ENCODE data around the gene KCTD16.

Gene KCTD16

DNA sequence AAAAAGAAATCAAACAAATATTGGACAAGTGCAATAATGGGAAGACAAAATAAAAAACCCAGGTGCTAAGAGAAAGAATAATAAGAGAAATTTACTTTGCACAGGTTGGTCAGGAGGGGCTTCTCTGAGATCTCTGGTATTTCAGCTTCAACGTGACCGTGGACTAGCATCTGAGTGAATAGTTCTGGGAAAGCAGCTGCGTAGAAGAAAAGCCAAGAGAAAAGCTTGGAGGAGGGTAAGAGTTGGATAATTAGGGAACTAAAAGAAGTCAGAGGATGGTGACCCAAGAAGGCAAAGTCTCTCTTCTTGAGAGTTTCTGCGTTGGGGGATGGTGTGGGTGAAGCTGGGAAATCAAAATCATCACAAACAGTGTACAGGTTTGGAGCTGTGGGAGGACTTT, 41.8 kb upstream of the KCTD16 start:
- TF ChIP-seq, protein P1, sequence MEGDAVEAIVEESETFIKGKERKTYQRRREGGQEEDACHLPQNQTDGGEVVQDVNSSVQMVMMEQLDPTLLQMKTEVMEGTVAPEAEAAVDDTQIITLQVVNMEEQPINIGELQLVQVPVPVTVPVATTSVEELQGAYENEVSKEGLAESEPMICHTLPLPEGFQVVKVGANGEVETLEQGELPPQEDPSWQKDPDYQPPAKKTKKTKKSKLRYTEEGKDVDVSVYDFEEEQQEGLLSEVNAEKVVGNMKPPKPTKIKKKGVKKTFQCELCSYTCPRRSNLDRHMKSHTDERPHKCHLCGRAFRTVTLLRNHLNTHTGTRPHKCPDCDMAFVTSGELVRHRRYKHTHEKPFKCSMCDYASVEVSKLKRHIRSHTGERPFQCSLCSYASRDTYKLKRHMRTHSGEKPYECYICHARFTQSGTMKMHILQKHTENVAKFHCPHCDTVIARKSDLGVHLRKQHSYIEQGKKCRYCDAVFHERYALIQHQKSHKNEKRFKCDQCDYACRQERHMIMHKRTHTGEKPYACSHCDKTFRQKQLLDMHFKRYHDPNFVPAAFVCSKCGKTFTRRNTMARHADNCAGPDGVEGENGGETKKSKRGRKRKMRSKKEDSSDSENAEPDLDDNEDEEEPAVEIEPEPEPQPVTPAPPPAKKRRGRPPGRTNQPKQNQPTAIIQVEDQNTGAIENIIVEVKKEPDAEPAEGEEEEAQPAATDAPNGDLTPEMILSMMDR (IDR thresholded peaks at IDR 0.05; ENCODE audit: low read depth, low read length): no peak
- H3K4me3 ChIP-seq (replicated peaks in 1 of 2; ENCODE audit: low read depth in 2 of 2, low read length in 2 of 2): no peak overlapping the region
- DNase-seq (ENCODE audit: low read depth in 2 of 2): no peak

DNA sequence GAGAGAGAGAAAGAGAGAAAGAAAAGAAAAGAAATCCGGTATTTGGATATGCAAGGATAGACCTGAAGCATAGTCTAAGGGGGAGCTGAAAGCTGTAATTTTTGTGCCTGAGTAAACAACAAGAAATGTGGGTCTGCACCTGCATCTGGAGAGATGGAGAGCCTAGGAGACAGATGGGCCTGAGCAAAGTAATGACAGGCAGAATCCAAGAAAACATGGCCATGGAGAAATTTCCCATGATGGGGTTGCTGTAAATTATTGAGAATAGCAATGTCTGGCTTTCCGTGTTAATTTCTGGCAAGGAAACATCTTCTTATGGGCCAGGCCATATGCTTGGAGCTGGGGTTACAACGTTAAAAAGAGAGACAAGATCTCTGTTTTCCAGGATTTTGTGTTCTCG, 40.4 kb upstream of the KCTD16 start:
- no peak overlapping the region for H3K4me3 ChIP-seq (replicated peaks in 1 of 2; ENCODE audit: low read depth in 2 of 2, low read length in 2 of 2)
- TF ChIP-seq, protein P1 (IDR thresholded peaks at IDR 0.05; ENCODE audit: low read depth, low read length): no peak
- no peak for DNase-seq (ENCODE audit: low read depth in 2 of 2)

DNA sequence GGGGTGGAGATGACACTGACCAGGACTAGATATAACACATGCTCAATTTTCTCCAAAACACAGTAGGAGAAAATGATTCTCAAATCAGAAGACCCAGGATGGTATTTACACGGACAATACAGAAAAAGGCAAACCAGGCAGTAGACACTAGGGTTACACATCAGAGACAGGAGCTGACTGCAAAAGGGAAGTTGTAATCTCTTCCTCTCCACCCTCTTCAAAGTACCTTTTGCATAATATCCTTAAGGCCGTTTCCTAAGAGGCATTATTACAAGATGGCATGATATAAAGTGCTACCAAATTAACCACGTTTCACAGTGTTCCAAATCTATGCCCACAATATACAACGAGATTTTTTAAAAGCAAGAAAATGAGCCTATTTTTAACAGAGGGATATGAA, 39.4 kb upstream of the KCTD16 start:
- no peak overlapping the region for H3K4me3 ChIP-seq (replicated peaks in 1 of 2; ENCODE audit: low read depth in 2 of 2, low read length in 2 of 2)
- TF ChIP-seq, protein P1 (IDR thresholded peaks at IDR 0.05; ENCODE audit: low read depth, low read length): no peak
- no peak for DNase-seq (ENCODE audit: low read depth in 2 of 2)

DNA sequence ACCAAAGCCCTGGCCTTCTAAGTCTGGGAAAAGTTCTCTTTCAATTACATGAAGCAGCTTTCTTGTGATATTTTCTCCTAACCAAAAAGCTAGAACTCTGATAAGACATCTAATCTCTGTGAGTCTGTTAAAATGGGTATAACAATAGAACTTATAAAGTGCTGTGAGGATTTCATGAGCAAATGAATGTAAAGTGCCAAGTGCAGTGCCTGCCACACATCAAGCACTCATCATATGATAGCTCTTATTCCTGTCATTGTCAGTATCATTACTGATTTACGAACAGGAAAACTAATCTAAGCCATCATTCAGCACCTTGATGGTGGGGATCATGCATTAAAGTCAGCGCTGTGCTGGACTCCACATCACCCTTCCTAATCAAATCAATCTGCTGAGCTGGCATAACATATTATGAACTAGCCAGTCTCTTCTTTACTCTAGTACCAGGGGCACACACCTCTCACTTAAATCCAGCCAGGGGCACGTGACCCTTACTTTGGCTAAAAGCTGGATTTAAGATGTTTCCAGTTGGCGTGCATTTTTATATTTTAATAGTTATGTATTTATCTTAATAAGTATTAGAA, 37.5 kb upstream of the KCTD16 start:
- no peak overlapping the region for H3K4me3 ChIP-seq (replicated peaks in 1 of 2; ENCODE audit: low read depth in 2 of 2, low read length in 2 of 2)
- DNase-seq (ENCODE audit: low read depth in 2 of 2): no peak
- TF ChIP-seq, protein P1 (IDR thresholded peaks at IDR 0.05; ENCODE audit: low read depth, low read length): no peak

DNA sequence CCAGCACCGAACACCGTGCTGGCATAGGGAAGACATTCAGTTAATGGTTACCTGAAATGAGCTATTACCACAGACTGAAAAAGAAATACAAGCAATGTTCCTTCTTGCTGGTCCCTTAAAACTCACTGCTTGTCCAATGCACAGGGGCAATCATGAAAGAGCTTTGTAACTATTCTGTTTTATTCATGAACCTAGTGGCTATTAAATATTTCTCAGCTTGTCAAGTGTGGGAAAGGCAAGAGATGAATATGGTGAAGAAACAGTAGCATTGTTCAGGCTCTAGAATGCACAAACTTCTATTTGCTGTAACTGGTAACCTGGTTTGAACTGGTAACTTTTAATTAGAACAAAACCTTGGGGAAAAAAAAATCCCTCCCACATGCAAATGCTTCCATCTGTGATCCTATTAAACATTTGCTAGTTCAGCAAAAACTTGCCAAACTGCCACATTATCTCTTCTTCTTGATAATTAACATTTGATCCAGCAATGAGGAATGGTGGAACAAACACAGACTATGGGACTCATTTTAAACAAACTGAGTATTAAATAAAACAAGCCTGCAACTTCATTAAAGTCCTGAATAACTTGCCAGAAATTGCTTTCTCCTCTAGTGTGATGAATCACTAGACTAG, 36.4 kb upstream of the KCTD16 start:
- DNase-seq (ENCODE audit: low read depth in 2 of 2): no peak
- H3K4me3 ChIP-seq (replicated peaks in 1 of 2; ENCODE audit: low read depth in 2 of 2, low read length in 2 of 2): no peak overlapping the region
- TF ChIP-seq, protein P1 (IDR thresholded peaks at IDR 0.05; ENCODE audit: low read depth, low read length): no peak

DNA sequence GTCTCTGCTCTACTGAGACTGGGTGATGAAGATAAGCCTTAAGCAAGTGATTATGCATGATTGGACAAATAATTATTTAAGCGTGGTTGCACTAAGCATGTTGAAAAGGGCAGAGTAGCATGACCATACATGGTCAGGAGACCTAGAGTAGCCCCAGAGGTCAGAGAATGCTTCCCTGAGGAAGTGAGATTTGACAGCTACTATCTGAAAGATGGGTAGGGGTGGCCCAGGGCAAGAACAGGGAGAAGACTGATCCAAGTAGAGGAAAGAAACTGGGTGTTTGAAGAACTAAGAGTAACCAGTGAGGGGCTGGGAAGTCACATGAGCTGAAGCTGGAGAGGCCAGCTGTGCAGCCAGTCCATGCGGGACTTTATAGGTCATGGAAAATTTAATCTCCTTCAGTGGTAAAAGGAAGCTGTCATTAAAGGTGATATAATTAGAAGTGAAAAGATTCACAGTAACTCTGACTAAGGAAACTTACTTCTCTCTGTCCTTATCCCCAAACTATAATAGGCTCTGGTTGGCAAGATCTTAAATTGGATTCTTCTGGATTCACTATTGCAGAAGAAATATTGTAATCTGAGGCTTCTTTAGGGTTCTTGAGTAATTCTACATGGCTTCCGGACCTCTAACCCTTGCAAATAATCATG, 35.4 kb upstream of the KCTD16 start:
- no peak for DNase-seq (ENCODE audit: low read depth in 2 of 2)
- no peak overlapping the region for H3K4me3 ChIP-seq (replicated peaks in 1 of 2; ENCODE audit: low read depth in 2 of 2, low read length in 2 of 2)
- TF ChIP-seq, protein P1 (IDR thresholded peaks at IDR 0.05; ENCODE audit: low read depth, low read length): no peak
